ENCODE results near the gene RAB13.

Gene RAB13

DNA sequence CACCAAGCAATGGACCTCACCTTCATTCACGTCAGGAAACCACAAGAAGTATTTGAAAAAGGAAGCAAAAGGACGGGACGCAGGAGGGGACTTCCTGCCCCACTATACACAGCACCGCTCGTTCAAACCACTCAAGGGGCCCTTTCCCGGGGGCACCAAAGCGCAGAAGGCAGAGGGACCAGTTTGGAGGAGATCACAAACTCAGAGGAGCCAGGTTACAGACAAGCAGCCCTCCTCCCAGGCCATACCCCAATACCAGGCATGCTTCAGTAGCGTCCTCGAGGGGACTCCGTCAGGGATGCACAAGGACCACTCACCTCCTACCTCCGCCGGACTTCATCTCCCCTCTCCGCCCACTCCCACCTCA, 28.4 kb downstream of the RAB13 start:
- Histone ChIP-seq H3K4me3 (ENCODE audit: low read depth in 1 of 2, low read length in 1 of 2) (peak overlapping the region; percentile 90 to 99), H3K27ac (peak overlapping the region; percentile 98), H3K36me3 (peaks cover 28% of the 10 kb centered on the region), H3K4me1 (ENCODE audit: control insufficient read depth in 1 of 2, insufficient read depth in 1 of 2, low read depth in 1 of 2, low read length in 1 of 2) (peaks cover 35 to 48% of the 10 kb centered on the region in 2 experiments), H3K27me3 (no peaks in the 10 kb centered on the region), H3K9me3 (no peaks in the 10 kb centered on the region)
- TF ChIP-seq, protein P1, sequence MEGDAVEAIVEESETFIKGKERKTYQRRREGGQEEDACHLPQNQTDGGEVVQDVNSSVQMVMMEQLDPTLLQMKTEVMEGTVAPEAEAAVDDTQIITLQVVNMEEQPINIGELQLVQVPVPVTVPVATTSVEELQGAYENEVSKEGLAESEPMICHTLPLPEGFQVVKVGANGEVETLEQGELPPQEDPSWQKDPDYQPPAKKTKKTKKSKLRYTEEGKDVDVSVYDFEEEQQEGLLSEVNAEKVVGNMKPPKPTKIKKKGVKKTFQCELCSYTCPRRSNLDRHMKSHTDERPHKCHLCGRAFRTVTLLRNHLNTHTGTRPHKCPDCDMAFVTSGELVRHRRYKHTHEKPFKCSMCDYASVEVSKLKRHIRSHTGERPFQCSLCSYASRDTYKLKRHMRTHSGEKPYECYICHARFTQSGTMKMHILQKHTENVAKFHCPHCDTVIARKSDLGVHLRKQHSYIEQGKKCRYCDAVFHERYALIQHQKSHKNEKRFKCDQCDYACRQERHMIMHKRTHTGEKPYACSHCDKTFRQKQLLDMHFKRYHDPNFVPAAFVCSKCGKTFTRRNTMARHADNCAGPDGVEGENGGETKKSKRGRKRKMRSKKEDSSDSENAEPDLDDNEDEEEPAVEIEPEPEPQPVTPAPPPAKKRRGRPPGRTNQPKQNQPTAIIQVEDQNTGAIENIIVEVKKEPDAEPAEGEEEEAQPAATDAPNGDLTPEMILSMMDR (IDR thresholded peaks at IDR 0.05) = no peak

DNA sequence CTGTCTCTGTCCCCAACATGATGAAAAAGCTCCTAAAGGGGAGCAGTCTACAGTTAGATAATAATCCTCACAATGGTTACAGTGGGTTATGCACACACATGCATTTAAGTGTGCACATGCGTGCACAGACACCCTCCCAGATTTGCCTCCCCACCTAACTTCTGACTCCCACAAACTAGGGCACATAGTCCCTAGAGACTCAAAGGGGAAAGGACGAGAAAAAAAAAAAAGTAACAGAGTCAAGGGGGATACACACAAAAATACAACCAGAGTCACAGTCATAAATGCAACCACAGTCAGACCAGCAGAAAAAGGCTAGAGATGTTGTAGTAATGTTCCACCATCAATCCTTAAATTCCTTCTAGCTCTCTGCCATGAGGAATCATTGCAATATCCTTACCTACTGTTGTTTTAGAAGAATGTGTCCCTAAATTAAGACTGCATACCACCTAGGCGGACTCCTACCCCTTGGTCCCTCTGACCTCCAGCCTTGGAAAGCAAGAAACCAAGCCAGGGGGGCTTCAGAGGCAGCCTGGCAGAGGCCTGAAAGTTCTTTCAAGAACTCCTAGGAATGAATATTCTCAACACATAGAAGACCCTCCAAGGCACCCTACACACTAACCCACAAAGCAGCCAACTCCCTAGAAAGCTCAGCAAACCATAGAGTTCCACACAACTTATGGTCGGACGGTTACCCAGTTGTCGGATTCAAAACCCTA, 29.0 kb downstream of the RAB13 start:
- H3K27ac ChIP-seq = peak overlapping the region; percentile 98
- TF ChIP-seq, protein P1 (IDR thresholded peaks at IDR 0.05) = no peak

DNA sequence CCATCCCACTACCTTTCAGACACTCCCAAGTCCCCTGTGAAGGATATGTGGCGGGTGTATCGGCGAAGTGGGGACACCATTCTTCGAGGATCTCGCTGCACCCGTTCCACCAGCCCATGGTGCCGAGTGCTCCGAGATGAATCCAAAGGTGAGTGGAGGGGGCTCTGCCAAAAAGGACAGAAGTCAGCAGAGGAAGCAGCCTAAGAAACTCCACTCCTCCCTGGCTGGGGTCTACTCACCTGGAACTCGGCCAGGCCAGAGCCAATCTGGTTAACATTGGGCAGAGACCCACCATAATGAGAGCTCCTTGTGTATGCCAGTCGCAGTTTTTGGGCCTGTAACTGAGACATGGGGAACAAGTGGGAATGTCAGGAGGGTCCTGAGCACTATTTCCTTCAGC, 31.3 kb downstream of the RAB13 start:
- Histone ChIP-seq H3K36me3 (peaks cover 49% of the 10 kb centered on the region), H3K27ac (no peak overlapping the region)
- TF ChIP-seq, protein P1 (IDR thresholded peaks at IDR 0.05) = no peak

More for the DNA sequence above, 29.0 kb downstream of the RAB13 start:
- H3K36me3 ChIP-seq = peaks cover 34% of the 10 kb centered on the region
- no peaks in the 10 kb centered on the region for H3K27me3 ChIP-seq
- H3K4me1 ChIP-seq (ENCODE audit: control insufficient read depth in 1 of 2, insufficient read depth in 1 of 2, low read depth in 1 of 2, low read length in 1 of 2) = peaks cover 30 to 42% of the 10 kb centered on the region in 2 experiments
- H3K4me3 ChIP-seq (ENCODE audit: low read depth in 1 of 2, low read length in 1 of 2) = peak overlapping the region; percentile 90 to 99
- H3K9me3 ChIP-seq = no peaks in the 10 kb centered on the region

DNA sequence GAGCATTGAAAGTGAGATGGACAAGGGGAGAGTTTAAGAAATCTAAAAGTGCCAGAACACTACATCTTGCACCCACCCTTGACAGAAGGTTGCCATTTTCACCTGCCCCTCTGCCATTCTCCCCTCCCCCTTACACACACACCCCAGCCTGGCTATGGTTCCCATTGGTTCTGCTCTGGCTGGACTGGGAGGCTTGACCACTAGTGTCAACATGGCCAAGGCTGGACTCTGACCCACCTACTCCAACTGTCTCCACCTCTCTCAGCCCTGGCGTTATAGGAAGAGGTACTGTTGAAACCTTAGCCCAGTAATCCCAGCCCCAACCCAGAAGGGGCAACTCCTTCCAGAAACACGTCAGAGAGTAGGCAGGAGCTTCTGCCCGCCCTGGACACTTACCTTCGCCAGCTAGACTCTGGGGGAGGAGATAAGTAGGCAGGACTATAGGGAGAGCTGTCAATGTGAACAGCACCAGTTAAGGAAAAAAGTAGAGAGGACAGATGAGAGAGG, 32.2 kb downstream of the RAB13 start:
- no peaks in the 10 kb centered on the region for H3K27me3 ChIP-seq
- peaks cover 58% of the 10 kb centered on the region for H3K36me3 ChIP-seq
- no peaks in the 10 kb centered on the region for H3K9me3 ChIP-seq
- TF ChIP-seq, protein P1 (IDR thresholded peaks at IDR 0.05) = no peak
- H3K27ac ChIP-seq = no peak overlapping the region
- peaks cover 23 to 26% of the 10 kb centered on the region in 2 experiments for H3K4me1 ChIP-seq (ENCODE audit: control insufficient read depth in 1 of 2, insufficient read depth in 1 of 2, low read depth in 1 of 2, low read length in 1 of 2)
- H3K4me3 ChIP-seq (ENCODE audit: low read depth in 1 of 2, low read length in 1 of 2) = no peak overlapping the region

More for the DNA sequence above, 31.3 kb downstream of the RAB13 start:
- Histone ChIP-seq H3K27me3 (no peaks in the 10 kb centered on the region), H3K4me1 (ENCODE audit: control insufficient read depth in 1 of 2, insufficient read depth in 1 of 2, low read depth in 1 of 2, low read length in 1 of 2) (peaks cover 23 to 30% of the 10 kb centered on the region in 2 experiments), H3K9me3 (no peaks in the 10 kb centered on the region), H3K4me3 (ENCODE audit: low read depth in 1 of 2, low read length in 1 of 2) (no peak overlapping the region)

DNA sequence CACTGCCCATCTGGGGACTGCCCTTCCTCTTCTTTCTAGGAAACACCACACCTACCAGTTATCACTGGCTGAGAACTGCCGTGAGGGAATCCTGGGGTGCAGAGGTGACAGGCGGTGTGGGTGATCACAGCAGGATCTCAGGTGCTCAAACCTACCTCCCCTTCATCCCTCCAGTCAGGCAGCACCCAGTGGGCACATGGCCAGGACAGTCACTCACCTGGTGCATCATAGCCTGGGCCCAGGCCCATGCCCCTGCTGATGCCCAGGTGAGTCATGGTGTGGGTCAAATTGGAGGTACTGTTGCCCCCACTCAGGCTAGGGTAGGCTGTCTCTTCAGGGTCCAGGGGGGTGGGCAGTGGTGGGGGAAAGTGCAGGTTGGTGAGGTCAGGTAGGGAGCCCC, 34.3 kb downstream of the RAB13 start:
- TF ChIP-seq, protein P1 (IDR thresholded peaks at IDR 0.05) = no peak
- peaks cover 79% of the 10 kb centered on the region for H3K36me3 ChIP-seq
- H3K27me3 ChIP-seq = no peaks in the 10 kb centered on the region
- H3K9me3 ChIP-seq = no peaks in the 10 kb centered on the region
- peaks cover 23 to 26% of the 10 kb centered on the region in 2 experiments for H3K4me1 ChIP-seq (ENCODE audit: control insufficient read depth in 1 of 2, insufficient read depth in 1 of 2, low read depth in 1 of 2, low read length in 1 of 2)
- no peak overlapping the region for H3K27ac ChIP-seq
- H3K4me3 ChIP-seq (ENCODE audit: low read depth in 1 of 2, low read length in 1 of 2) = no peak overlapping the region
